ENCODE data around the gene MRPS25. TPM values are rescaled to one million over a fixed set of nuclear protein-coding genes. Genes with fewer than 3 reads are reported as not detected.

Gene MRPS25
- polyA plus RNA-seq, 1 of the 3 experiments (the other 2 are of a cell fraction), result 41.5 TPM

- 70% methylated on average over 16 of the region's 16 CpGs for WGBS (ENCODE audit: low lambda C conversion rate)
- no peak overlapping the region for H3K27ac ChIP-seq (ENCODE audit: low read depth in 2 of 2, low read length in 1 of 2)
- no peak overlapping the region for H2AFZ ChIP-seq (ENCODE audit: low read depth)
- H3F3A ChIP-seq (replicated peaks; ENCODE audit: insufficient read depth), result no peaks in the 10 kb centered on the region
- no peak overlapping the region for H3K4me3 ChIP-seq (ENCODE audit: low read depth in 2 of 2, low read length in 1 of 2)
- H3K9me2 ChIP-seq, result no peaks in the 10 kb centered on the region
- no peaks in the 10 kb centered on the region for H4K20me1 ChIP-seq (ENCODE audit: insufficient read depth)
- H3K4me2 ChIP-seq, result no peak overlapping the region
- no peak overlapping the region for H3K9ac ChIP-seq
- peaks cover 0 to 5% of the 10 kb centered on the region in 2 experiments; a peak in 1 of 4 replicates for H3K4me1 ChIP-seq (ENCODE audit: control insufficient read depth in 1 of 2, insufficient read depth in 2 of 2, low read depth in 1 of 2, low read length in 1 of 2)
- POLR2A ChIA-PET, result no interaction called here
- no peaks in the 10 kb centered on the region for H3K36me3 ChIP-seq (replicated peaks in 1 of 2; ENCODE audit: control insufficient read depth in 1 of 2, insufficient read depth in 2 of 2, low read length in 1 of 2)
- TF ChIP-seq RAD21 (IDR thresholded peaks at IDR 0.05; ENCODE audit: low read length), result no peak
- TF ChIP-seq MXI1 (IDR thresholded peaks at IDR 0.05; ENCODE audit: low read depth, low read length), result no peak
- TF ChIP-seq ELF1 (IDR thresholded peaks at IDR 0.05), result no peak
- no peak for TF ChIP-seq FOSL2 (IDR thresholded peaks at IDR 0.05; ENCODE audit: borderline replicate concordance, low read depth)
- no peak for TF ChIP-seq EZH2phosphoT487 (IDR thresholded peaks at IDR 0.05; ENCODE audit: borderline replicate concordance, low read depth)
- H3K27me3 ChIP-seq (ENCODE audit: insufficient read depth), result no peaks in the 10 kb centered on the region; the same call in 1 of the 2 replicates
- CTCF ChIA-PET, result interaction anchor here (0.5 to 5.0 kb wide), 31 partner anchors 9 to 415 kb away, joined by 3 to 60 read pairs (median 4); partner anchors contain the start of genes CAPN7, COLQ, MRPS25 and RBSN
- DNase-seq, result no peak
- H3K9me3 ChIP-seq, result no peaks in the 10 kb centered on the region
- H3K79me2 ChIP-seq (ENCODE audit: insufficient read depth), result no peaks in the 10 kb centered on the region
Measured at GRCh38 chr3:15107075-15107947, 42.2 kb upstream of the MRPS25 start.

DNA sequence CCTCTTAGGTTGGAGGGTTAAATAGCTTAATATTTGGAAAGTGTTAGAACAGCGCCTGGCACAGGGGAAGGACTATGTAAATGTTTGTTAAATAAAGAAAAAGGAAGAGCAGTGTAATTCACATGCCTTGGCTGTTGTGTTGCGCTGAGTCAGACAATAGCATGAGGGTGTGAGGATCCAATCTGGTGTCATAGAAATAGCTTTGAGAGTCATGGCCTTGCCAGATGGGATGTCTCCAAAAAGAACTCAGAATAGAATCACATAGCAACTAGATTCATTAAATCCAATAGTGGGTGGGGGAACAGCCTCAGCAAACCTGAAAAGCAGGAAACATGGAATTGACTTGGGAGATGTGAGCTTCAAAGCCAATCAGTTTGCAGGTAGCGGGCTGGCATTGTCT lies 37.7 kb upstream of the MRPS25 start:
- Histone ChIP-seq H3K27me3 (ENCODE audit: insufficient read depth) (no peaks in the 10 kb centered on the region), H3K9ac (no peak overlapping the region), H3K4me3 (ENCODE audit: low read depth in 2 of 2, low read length in 1 of 2) (no peak overlapping the region), H3K9me2 (no peaks in the 10 kb centered on the region), H3F3A (replicated peaks; ENCODE audit: insufficient read depth) (no peaks in the 10 kb centered on the region), H3K36me3 (replicated peaks in 1 of 2; ENCODE audit: control insufficient read depth in 1 of 2, insufficient read depth in 2 of 2, low read length in 1 of 2) (no peaks in the 10 kb centered on the region), H4K20me1 (ENCODE audit: insufficient read depth) (no peaks in the 10 kb centered on the region), H3K27ac (ENCODE audit: low read depth in 2 of 2, low read length in 1 of 2) (no peak overlapping the region), H3K79me2 (ENCODE audit: insufficient read depth) (peaks cover 11% of the 10 kb centered on the region), H3K4me2 (no peak overlapping the region), H2AFZ (ENCODE audit: low read depth) (no peak overlapping the region), H3K9me3 (no peaks in the 10 kb centered on the region), H3K4me1 (ENCODE audit: control insufficient read depth in 1 of 2, insufficient read depth in 2 of 2, low read depth in 1 of 2, low read length in 1 of 2) (peaks cover 4 to 14% of the 10 kb centered on the region in 2 experiments; a peak in 2 of 4 replicates)
- no peak for DNase-seq
- TF ChIP-seq PBX3 (IDR thresholded peaks at IDR 0.05), result no peak
- TF ChIP-seq SIN3A (IDR thresholded peaks at IDR 0.05; ENCODE audit: borderline replicate concordance, low read depth, low read length), result no peak
- WGBS (ENCODE audit: low lambda C conversion rate), result 98% methylated on average over 2 of the region's 3 CpGs
- ChIA-PET CTCF (interaction anchor here (1.4 kb wide), 1 partner anchor 16 kb away, joined by 3 read pairs; no protein-coding TSS in a partner anchor), POLR2A (no interaction called here)

- ChIA-PET POLR2A (no interaction called here), CTCF (interaction anchor here (0.5 to 1.4 kb wide), 2 partner anchors 17 to 230 kb away, joined by 3 read pairs; partner anchors contain the start of gene SH3BP5)
- TF ChIP-seq MXI1 (IDR thresholded peaks at IDR 0.05; ENCODE audit: low read depth, low read length) (no peak), CHD2 (IDR thresholded peaks at IDR 0.05; ENCODE audit: low read length, partially characterized antibody) (no peak), IRF3 (IDR thresholded peaks at IDR 0.05; ENCODE audit: low read depth, low read length) (no peak), SIN3A (IDR thresholded peaks at IDR 0.05; ENCODE audit: borderline replicate concordance, low read depth, low read length) (no peak), NRF1 (IDR thresholded peaks at IDR 0.05; ENCODE audit: low read depth, low read length) (no peak), EZH2phosphoT487 (IDR thresholded peaks at IDR 0.05; ENCODE audit: borderline replicate concordance, low read depth) (no peak), GABPA (IDR thresholded peaks at IDR 0.05; ENCODE audit: low read depth) (no peak)
Measured at GRCh38 chr3:15102256-15102655, 37.1 kb upstream of the MRPS25 start.

More at GRCh38 chr3:15102256-15102655, 37.1 kb upstream of the MRPS25 start:
- H3K36me3 ChIP-seq (replicated peaks in 1 of 2; ENCODE audit: control insufficient read depth in 1 of 2, insufficient read depth in 2 of 2, low read length in 1 of 2), result no peaks in the 10 kb centered on the region
- H3K9ac ChIP-seq, result no peak overlapping the region
- H3K4me3 ChIP-seq (ENCODE audit: low read depth in 2 of 2, low read length in 1 of 2), result no peak overlapping the region
- 24% methylated on average over 4 of the region's 4 CpGs for WGBS (ENCODE audit: low lambda C conversion rate)
- H4K20me1 ChIP-seq (ENCODE audit: insufficient read depth), result no peaks in the 10 kb centered on the region
- no peaks in the 10 kb centered on the region for H3K9me3 ChIP-seq
- H3K4me2 ChIP-seq, result no peak overlapping the region
- no peaks in the 10 kb centered on the region for H3K9me2 ChIP-seq
- no peaks in the 10 kb centered on the region for H3K27me3 ChIP-seq (ENCODE audit: insufficient read depth)
- peaks cover 17% of the 10 kb centered on the region for H3K79me2 ChIP-seq (ENCODE audit: insufficient read depth)
- peaks cover 4 to 18% of the 10 kb centered on the region in 2 experiments; a peak in 2 of 4 replicates for H3K4me1 ChIP-seq (ENCODE audit: control insufficient read depth in 1 of 2, insufficient read depth in 2 of 2, low read depth in 1 of 2, low read length in 1 of 2)
- no peak for DNase-seq
- no peak overlapping the region; a peak in 1 of 4 replicates for H3K27ac ChIP-seq (ENCODE audit: low read depth in 2 of 2, low read length in 1 of 2)
- H2AFZ ChIP-seq (ENCODE audit: low read depth), result no peak overlapping the region
- no peaks in the 10 kb centered on the region for H3F3A ChIP-seq (replicated peaks; ENCODE audit: insufficient read depth)

Data from SK-N-SH (cell line).